ENCODE measurements around the gene POLR2J.
"Not testable (repeated sequence)": the region's sequence is repeated elsewhere in the genome, so short reads cannot be mapped to it uniquely, and the experiment has no call there.

- TF ChIP-seq CTCF (optimal IDR thresholded peaks at IDR 0.05 in 1 of 3, IDR thresholded peaks at IDR 0.05 in 1 of 3, conservative IDR thresholded peaks at IDR 0.05 in 1 of 3; ENCODE audit: extremely low read depth in 1 of 3, insufficient read depth in 2 of 3, low read length in 3 of 3); EZH2 (IDR thresholded peaks at IDR 0.05; ENCODE audit: low read length): not testable (repeated sequence)
Measured at GRCh38 chr7:102503141-102503540, 24.4 kb upstream of the POLR2J start.
